ENCODE measurements around the gene LUZP2. TPM values are rescaled to one million over a fixed set of nuclear protein-coding genes. Genes with fewer than 3 reads are reported as not detected.

The LUZP2 gene
- total RNA-seq (2022), result not detected in 2 replicates
- Bru-seq, nascent RNA, result percentile 1 among the genes with signal in this experiment
- BruChase-seq, experiment 1, labeled RNA remaining after a 2-hour chase, result percentile 1 among the genes with signal in this experiment
- percentile 0 among the genes with signal in this experiment for BruChase-seq, experiment 2, labeled RNA remaining after a 6-hour chase
- long read RNA-seq, result 0 reads

DNA sequence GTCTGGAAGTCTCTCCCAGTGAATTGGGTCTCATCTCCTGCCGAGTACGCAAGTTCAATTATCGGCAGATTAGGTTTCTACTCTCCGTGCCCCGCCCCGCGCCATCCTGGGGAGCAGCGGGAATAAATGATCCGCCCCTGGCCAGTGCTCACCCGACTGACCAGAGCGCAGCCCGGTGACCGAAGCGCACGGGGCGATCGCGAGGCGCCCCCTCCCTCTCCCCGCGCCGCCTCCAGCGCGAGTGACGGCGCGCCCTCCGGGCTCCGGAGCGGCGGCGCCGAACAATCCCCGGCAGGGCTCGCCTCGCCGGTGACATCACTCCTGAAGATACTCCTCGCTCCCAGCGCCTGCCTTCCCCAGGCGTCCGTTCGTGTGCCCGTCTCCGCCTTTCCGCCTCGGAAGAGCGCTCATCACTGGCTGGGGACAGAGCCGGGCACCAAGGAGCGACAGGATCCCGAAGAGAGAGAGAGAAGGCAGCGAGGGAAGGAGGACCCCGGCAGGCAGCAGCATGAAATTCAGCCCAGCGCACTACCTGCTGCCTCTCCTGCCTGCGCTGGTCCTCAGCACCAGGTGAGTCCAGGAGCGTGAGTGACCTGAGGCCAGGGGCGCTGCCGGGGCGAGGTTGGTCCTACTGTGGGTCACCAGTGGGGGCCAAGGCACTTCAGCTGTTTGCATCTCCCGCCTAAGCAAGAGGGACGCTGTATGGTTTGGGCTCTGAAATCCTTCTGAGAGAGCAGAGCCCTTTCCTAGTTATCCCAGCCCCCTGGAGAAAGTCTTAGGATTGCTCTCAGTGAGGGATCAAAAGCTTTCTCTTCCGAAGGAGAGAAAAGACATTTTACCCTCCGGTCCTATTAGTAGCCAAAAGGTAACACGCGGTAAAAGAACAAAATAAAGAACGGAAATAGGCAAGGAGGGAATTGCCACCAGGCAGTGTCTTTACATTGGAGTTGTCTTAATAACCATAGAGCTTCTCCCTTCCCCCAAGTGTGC, at the start of gene LUZP2:
Gene LUZP2, plus strand, starts transcription at position 318 of the 990 bp plus-strand sequence.
- intact Hi-C loops (cut with micrococcal nuclease; ENCODE audit: unreplicated experiment), result no loop called here
- H3K4me1 Mint-ChIP-seq (ENCODE audit: low read depth, unreplicated experiment), result no peaks in the 10 kb centered on the region
- Histone ChIP-seq H3K36me3 (ENCODE audit: control insufficient read depth, insufficient read depth, low read length) (no peaks in the 10 kb centered on the region), H3K4me3 (ENCODE audit: low read depth, low read length) (no peak within 1 kb of the TSS), H3K9me3 (no peaks in the 10 kb centered on the region), H3K27me3 (replicated peaks; ENCODE audit: control insufficient read depth, insufficient read depth, low read length) (no peaks in the 10 kb centered on the region), H3K4me1 (no peaks in the 10 kb centered on the region)
- no peak for TF ChIP-seq CTCF (IDR thresholded peaks at IDR 0.05; ENCODE audit: insufficient read depth in 1 of 2, low read depth in 1 of 2, low read length in 1 of 2, severe bottlenecking in 1 of 2, unreplicated experiment in 1 of 2)
- H3K27ac Mint-ChIP-seq (ENCODE audit: unreplicated experiment), result no peak within 1 kb of the TSS
- H3K27me3 Mint-ChIP-seq (ENCODE audit: insufficient read depth, unreplicated experiment), result no peaks in the 10 kb centered on the region
- no peaks in the 10 kb centered on the region for H3K36me3 Mint-ChIP-seq (ENCODE audit: insufficient read depth, unreplicated experiment)
- CTCF ChIA-PET, result no interaction called here
- H3K9me3 Mint-ChIP-seq (ENCODE audit: unreplicated experiment), result no peaks in the 10 kb centered on the region
- BruUV-seq (replicated peaks), result no TSS peak
- no peak within 1 kb of the TSS for H3K4me3 Mint-ChIP-seq (ENCODE audit: unreplicated experiment)
- POLR2A ChIA-PET, result no interaction called here
- no peak for DNase-seq

DNA sequence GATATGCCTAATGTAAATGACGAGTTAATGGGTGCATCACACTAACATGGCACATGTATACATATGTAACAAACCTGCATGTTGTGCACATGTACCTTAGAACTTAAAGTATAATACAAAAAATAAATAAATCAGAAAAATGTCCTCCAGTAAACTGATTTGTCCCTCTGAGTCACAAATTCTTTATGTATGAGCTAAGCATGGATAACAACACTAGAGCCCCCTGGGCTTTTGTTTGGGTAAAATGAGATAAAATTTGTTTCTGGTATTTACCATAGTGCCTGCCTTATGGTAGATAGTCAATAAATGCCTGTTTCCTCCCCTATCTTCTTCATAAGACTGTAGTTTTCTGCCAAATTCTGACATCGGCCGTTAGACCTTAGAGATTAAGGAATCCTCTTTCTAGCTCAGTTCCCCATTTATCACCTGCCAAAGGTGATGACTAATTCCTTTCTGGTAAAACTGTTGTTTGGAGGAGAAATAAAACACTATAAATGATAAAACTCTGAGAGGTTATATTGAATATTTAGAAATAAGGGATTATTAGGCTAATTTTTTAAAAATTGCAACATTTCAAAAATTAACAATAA, 43.6 kb upstream of the LUZP2 start:
- Mint-ChIP-seq H3K36me3 (ENCODE audit: insufficient read depth, unreplicated experiment) (no peaks in the 10 kb centered on the region), H3K27me3 (ENCODE audit: insufficient read depth, unreplicated experiment) (no peaks in the 10 kb centered on the region), H3K4me3 (ENCODE audit: unreplicated experiment) (no peak overlapping the region), H3K4me1 (ENCODE audit: low read depth, unreplicated experiment) (peaks cover 7% of the 10 kb centered on the region), H3K27ac (ENCODE audit: unreplicated experiment) (no peak overlapping the region), H3K9me3 (ENCODE audit: unreplicated experiment) (no peaks in the 10 kb centered on the region)
- BruUV-seq (replicated peaks), result no TSS peak
- no peaks in the 10 kb centered on the region for H3K9me3 ChIP-seq
- DNase-seq, result no peak
- no peaks in the 10 kb centered on the region for H3K4me1 ChIP-seq
- intact Hi-C loops (cut with micrococcal nuclease; ENCODE audit: unreplicated experiment), result no loop called here
- no peaks in the 10 kb centered on the region for H3K27me3 ChIP-seq (replicated peaks; ENCODE audit: control insufficient read depth, insufficient read depth, low read length)
- no peak overlapping the region for H3K4me3 ChIP-seq (ENCODE audit: low read depth, low read length)
- POLR2A ChIA-PET, result no interaction called here
- TF ChIP-seq CTCF (IDR thresholded peaks at IDR 0.05; ENCODE audit: insufficient read depth in 1 of 2, low read depth in 1 of 2, low read length in 1 of 2, severe bottlenecking in 1 of 2, unreplicated experiment in 1 of 2), result no peak
- CTCF ChIA-PET, result no interaction called here
- H3K36me3 ChIP-seq (ENCODE audit: control insufficient read depth, insufficient read depth, low read length), result no peaks in the 10 kb centered on the region

- POLR2A ChIA-PET, result no interaction called here
- Histone ChIP-seq H3K36me3 (ENCODE audit: control insufficient read depth, insufficient read depth, low read length) (no peaks in the 10 kb centered on the region), H3K9me3 (no peaks in the 10 kb centered on the region), H3K4me3 (ENCODE audit: low read depth, low read length) (no peak overlapping the region), H3K27me3 (replicated peaks; ENCODE audit: control insufficient read depth, insufficient read depth, low read length) (no peaks in the 10 kb centered on the region), H3K4me1 (no peaks in the 10 kb centered on the region)
- no peak for TF ChIP-seq CTCF (IDR thresholded peaks at IDR 0.05; ENCODE audit: insufficient read depth in 1 of 2, low read depth in 1 of 2, low read length in 1 of 2, severe bottlenecking in 1 of 2, unreplicated experiment in 1 of 2)
- no peak overlapping the region for H3K27ac Mint-ChIP-seq (ENCODE audit: unreplicated experiment)
- H3K36me3 Mint-ChIP-seq (ENCODE audit: insufficient read depth, unreplicated experiment), result no peaks in the 10 kb centered on the region
- intact Hi-C loops (cut with micrococcal nuclease; ENCODE audit: unreplicated experiment), result no loop called here
- H3K4me3 Mint-ChIP-seq (ENCODE audit: unreplicated experiment), result no peak overlapping the region
- CTCF ChIA-PET, result no interaction called here
- BruUV-seq (replicated peaks), result no TSS peak
- H3K9me3 Mint-ChIP-seq (ENCODE audit: unreplicated experiment), result no peaks in the 10 kb centered on the region
- DNase-seq, result peak in 1 of 2 experiments; percentile 2
- H3K27me3 Mint-ChIP-seq (ENCODE audit: insufficient read depth, unreplicated experiment), result no peaks in the 10 kb centered on the region
- H3K4me1 Mint-ChIP-seq (ENCODE audit: low read depth, unreplicated experiment), result peaks cover 8% of the 10 kb centered on the region
Observed at GRCh38 chr11:24457985-24458384, 38.9 kb upstream of the LUZP2 start.

All from Caco-2 (cell line).